Measurements from ENCODE around the gene CPNE8. TPM values are rescaled to one million over a fixed set of nuclear protein-coding genes. Genes with fewer than 3 reads are reported as not detected.

The CPNE8 gene
- total and polyA plus RNA-seq, 2 of the 4 experiments (the other 2 are of a cell fraction), result not detected

DNA sequence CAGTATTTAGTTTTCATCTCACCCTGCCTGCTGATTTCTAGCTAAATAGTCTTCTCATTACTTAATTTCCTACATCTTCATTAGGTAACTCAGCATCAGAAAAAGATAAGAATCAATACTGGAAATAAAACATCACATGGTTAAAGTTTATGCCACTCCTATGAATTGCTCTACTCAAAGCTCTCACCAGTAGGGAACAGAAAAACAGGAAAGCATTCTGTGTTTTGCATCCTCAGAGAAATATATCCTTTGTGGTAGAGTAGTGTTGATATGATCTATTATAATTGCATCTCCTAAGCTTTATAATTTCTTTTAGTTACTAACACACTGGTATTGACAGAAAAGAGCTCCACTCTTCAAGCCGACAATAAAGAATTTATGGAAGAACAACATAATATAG, 9.9 kb downstream of the CPNE8 start:
- Histone ChIP-seq H3K4ac (ENCODE audit: low read depth, low read length) (no peak overlapping the region), H3K4me3 (ENCODE audit: insufficient read depth, low read depth, low read length) (no peak overlapping the region), H3K27ac (ENCODE audit: insufficient read depth, low read length) (no peak overlapping the region), H4K5ac (ENCODE audit: low read depth, low read length) (no peak overlapping the region), H2AK9ac (replicated peaks; ENCODE audit: low read depth, low read length, poor library complexity) (no peak overlapping the region), H2AK5ac (ENCODE audit: low read depth, low read length) (no peak overlapping the region), H3K18ac (ENCODE audit: low read depth, low read length) (no peak overlapping the region), H3K4me2 (ENCODE audit: low read depth, low read length) (no peak overlapping the region), H3K79me1 (ENCODE audit: low read depth in 1 of 2, low read length in 2 of 2) (no peaks in the 10 kb centered on the region), H3K36me3 (ENCODE audit: control insufficient read depth, insufficient read depth, low read length) (no peaks in the 10 kb centered on the region), H2BK15ac (ENCODE audit: low read depth, low read length) (no peak overlapping the region), H2BK5ac (ENCODE audit: low read depth, low read length, poor library complexity, severe bottlenecking) (no peak overlapping the region), H3K9me3 (ENCODE audit: control insufficient read depth, insufficient read depth, low read length) (peaks cover 5% of the 10 kb centered on the region), H3K14ac (replicated peaks; ENCODE audit: low read depth, low read length) (no peak overlapping the region), H3K9me1 (ENCODE audit: insufficient read depth, low read length) (no peaks in the 10 kb centered on the region), H4K91ac (ENCODE audit: insufficient read depth, low read depth, low read length) (no peak overlapping the region), H4K20me1 (ENCODE audit: insufficient read depth, low read length) (no peaks in the 10 kb centered on the region), H2BK20ac (ENCODE audit: low read depth, low read length) (no peak overlapping the region), H2BK120ac (ENCODE audit: low read depth, low read length) (no peak overlapping the region), H3K23ac (ENCODE audit: low read depth, low read length) (no peak overlapping the region), H3K9ac (ENCODE audit: low read depth, low read length) (no peak overlapping the region), H3K4me1 (ENCODE audit: control insufficient read depth, insufficient read depth, low read length) (no peaks in the 10 kb centered on the region), H3K27me3 (ENCODE audit: control insufficient read depth, insufficient read depth, low read length) (no peaks in the 10 kb centered on the region), H3K56ac (ENCODE audit: extremely low read depth, insufficient read depth, low read length) (no peak overlapping the region), H4K8ac (ENCODE audit: low read depth in 2 of 2, low read length in 2 of 2) (no peak overlapping the region), H2AFZ (replicated peaks; ENCODE audit: low read length, poor library complexity) (no peak overlapping the region)
- in situ Hi-C loops (cut with MboI; ENCODE audit: low sequenced_read_pairs) (no loop called here), dilution Hi-C loops (cut with HindIII; ENCODE audit: low sequenced_read_pairs, unreplicated experiment) (no loop called here), intact Hi-C loops (cut with micrococcal nuclease) (no loop called here)
- ChIA-PET CTCF (no interaction called here), POLR2A (ENCODE audit: unreplicated experiment) (no interaction called here)
- BruUV-seq (replicated peaks), result no TSS peak
- DNase-seq (no peak), ATAC-seq (ENCODE audit: low read depth) (no peak)
- WGBS, 2 experiments (ENCODE audit: extremely low coverage in 2 of 2, insufficient read length in 1 of 2), result no CpG with 5 or more reads among the region's 1 CpG
- no peak for TF ChIP-seq RAD21 (IDR thresholded peaks at IDR 0.05; ENCODE audit: low read length)
- TF ChIP-seq, protein P1, sequence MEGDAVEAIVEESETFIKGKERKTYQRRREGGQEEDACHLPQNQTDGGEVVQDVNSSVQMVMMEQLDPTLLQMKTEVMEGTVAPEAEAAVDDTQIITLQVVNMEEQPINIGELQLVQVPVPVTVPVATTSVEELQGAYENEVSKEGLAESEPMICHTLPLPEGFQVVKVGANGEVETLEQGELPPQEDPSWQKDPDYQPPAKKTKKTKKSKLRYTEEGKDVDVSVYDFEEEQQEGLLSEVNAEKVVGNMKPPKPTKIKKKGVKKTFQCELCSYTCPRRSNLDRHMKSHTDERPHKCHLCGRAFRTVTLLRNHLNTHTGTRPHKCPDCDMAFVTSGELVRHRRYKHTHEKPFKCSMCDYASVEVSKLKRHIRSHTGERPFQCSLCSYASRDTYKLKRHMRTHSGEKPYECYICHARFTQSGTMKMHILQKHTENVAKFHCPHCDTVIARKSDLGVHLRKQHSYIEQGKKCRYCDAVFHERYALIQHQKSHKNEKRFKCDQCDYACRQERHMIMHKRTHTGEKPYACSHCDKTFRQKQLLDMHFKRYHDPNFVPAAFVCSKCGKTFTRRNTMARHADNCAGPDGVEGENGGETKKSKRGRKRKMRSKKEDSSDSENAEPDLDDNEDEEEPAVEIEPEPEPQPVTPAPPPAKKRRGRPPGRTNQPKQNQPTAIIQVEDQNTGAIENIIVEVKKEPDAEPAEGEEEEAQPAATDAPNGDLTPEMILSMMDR (conservative IDR thresholded peaks at IDR 0.05; ENCODE audit: low read depth, low read length), result no peak
- no peak for TF ChIP-seq POLR2A (IDR thresholded peaks at IDR 0.05; ENCODE audit: low read depth, low read length)
- no peak for TF ChIP-seq FOS (IDR thresholded peaks at IDR 0.05; ENCODE audit: low read depth, low read length)
- no peak for TF ChIP-seq MXI1 (IDR thresholded peaks at IDR 0.05; ENCODE audit: borderline replicate concordance, low read depth, low read length)
- no peak for TF ChIP-seq CHD1 (IDR thresholded peaks at IDR 0.05; ENCODE audit: low read depth, low read length)
- no peak for TF ChIP-seq RFX5 (IDR thresholded peaks at IDR 0.05; ENCODE audit: low read depth, low read length)
- no peak for TF ChIP-seq MAFK (IDR thresholded peaks at IDR 0.05; ENCODE audit: low read depth, low read length)
- no peak for TF ChIP-seq SMC3 (IDR thresholded peaks at IDR 0.05; ENCODE audit: low read depth, low read length)
- no peak for TF ChIP-seq RCOR1 (IDR thresholded peaks at IDR 0.05; ENCODE audit: insufficient replicate concordance, low read length)
- TF ChIP-seq, protein P2, sequence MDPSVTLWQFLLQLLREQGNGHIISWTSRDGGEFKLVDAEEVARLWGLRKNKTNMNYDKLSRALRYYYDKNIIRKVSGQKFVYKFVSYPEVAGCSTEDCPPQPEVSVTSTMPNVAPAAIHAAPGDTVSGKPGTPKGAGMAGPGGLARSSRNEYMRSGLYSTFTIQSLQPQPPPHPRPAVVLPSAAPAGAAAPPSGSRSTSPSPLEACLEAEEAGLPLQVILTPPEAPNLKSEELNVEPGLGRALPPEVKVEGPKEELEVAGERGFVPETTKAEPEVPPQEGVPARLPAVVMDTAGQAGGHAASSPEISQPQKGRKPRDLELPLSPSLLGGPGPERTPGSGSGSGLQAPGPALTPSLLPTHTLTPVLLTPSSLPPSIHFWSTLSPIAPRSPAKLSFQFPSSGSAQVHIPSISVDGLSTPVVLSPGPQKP (IDR thresholded peaks at IDR 0.05; ENCODE audit: borderline replicate concordance, low read depth, low read length), result no peak
- TF ChIP-seq CEBPB (IDR thresholded peaks at IDR 0.05; ENCODE audit: low read depth, low read length), result no peak
- TF ChIP-seq NFE2L2 (IDR thresholded peaks at IDR 0.05; ENCODE audit: low read depth, low read length), result no peak
- TF ChIP-seq, protein P3, sequence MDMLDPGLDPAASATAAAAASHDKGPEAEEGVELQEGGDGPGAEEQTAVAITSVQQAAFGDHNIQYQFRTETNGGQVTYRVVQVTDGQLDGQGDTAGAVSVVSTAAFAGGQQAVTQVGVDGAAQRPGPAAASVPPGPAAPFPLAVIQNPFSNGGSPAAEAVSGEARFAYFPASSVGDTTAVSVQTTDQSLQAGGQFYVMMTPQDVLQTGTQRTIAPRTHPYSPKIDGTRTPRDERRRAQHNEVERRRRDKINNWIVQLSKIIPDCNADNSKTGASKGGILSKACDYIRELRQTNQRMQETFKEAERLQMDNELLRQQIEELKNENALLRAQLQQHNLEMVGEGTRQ (IDR thresholded peaks at IDR 0.05; ENCODE audit: low read depth, low read length), result no peak
